ENCODE results near the gene MAN2A1.

DNA sequence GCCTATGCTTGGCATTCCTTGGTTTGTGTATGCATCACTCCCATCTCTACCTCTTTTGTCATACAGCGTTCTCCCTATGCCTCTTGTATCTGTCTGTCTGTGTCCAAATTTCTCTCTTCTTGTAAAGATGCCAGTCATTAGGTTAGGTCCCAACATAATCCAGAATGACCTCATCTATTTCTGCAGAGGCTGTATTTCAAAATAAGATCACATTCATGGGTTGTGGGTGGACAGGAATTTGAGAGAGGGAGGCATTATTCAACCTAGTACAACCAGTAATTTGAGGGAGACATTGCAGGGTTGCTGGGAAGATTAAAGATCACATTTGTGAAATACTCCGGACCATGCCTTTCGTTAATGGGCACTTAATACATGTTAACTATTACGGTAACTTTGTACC lies 155.0 kb downstream of the MAN2A1 start:
- TF ChIP-seq, protein P1, sequence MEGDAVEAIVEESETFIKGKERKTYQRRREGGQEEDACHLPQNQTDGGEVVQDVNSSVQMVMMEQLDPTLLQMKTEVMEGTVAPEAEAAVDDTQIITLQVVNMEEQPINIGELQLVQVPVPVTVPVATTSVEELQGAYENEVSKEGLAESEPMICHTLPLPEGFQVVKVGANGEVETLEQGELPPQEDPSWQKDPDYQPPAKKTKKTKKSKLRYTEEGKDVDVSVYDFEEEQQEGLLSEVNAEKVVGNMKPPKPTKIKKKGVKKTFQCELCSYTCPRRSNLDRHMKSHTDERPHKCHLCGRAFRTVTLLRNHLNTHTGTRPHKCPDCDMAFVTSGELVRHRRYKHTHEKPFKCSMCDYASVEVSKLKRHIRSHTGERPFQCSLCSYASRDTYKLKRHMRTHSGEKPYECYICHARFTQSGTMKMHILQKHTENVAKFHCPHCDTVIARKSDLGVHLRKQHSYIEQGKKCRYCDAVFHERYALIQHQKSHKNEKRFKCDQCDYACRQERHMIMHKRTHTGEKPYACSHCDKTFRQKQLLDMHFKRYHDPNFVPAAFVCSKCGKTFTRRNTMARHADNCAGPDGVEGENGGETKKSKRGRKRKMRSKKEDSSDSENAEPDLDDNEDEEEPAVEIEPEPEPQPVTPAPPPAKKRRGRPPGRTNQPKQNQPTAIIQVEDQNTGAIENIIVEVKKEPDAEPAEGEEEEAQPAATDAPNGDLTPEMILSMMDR (optimal IDR thresholded peaks at IDR 0.05 in 1 of 3, IDR thresholded peaks at IDR 0.05 in 1 of 3, conservative IDR thresholded peaks at IDR 0.05 in 1 of 3; ENCODE audit: extremely low read depth in 1 of 3, insufficient read depth in 2 of 3, low read length in 3 of 3) = no peak
- no peak for TF ChIP-seq EZH2 (IDR thresholded peaks at IDR 0.05; ENCODE audit: low read length)

Data from keratinocyte (primary cell).